H9 (cell line): ENCODE results near the gene OR2AE1. TPM values are rescaled to one million over a fixed set of nuclear protein-coding genes. Genes with fewer than 3 reads are reported as not detected.

Experiments used
- DNase-seq: peaks from one replicate; pipeline ENCODE4 v3.0.0-alpha.2; 2017
- H2AFZ ChIP-seq: one replicate; pipeline ENCODE4 v1.6.1; 2013; ENCODE audit warnings: mild to moderate bottlenecking, low read length, control low read depth, moderate library complexity
- H2AK5ac ChIP-seq: 2 replicates; pipeline ENCODE4 v1.6.1; 2013; ENCODE audit warnings: low read length, control low read depth, mixed read lengths; ENCODE audit not compliant: insufficient read length
- H2BK120ac ChIP-seq: one replicate; pipeline ENCODE4 v1.6.1; 2013; ENCODE audit warnings: low read depth, mild to moderate bottlenecking, low read length, control low read depth, inconsistent platforms; ENCODE audit not compliant: poor library complexity, severe bottlenecking
- H2BK12ac ChIP-seq: 2 replicates; pipeline ENCODE4 v1.6.1; 2013; ENCODE audit warnings: low read length, control low read depth, mixed read lengths, low read depth; ENCODE audit not compliant: insufficient read length
- H2BK15ac ChIP-seq: 2 replicates; pipeline ENCODE4 v1.6.1; 2013; ENCODE audit warnings: low read depth, low read length, control low read depth
- H2BK20ac ChIP-seq: one replicate; pipeline ENCODE4 v1.6.1; 2013; ENCODE audit warnings: low read depth, mild to moderate bottlenecking, low read length, control low read depth, inconsistent platforms; ENCODE audit not compliant: poor library complexity, severe bottlenecking
- H2BK5ac ChIP-seq: 2 replicates; pipeline ENCODE4 v1.6.1; 2013; ENCODE audit warnings: low read length, control low read depth, mixed read lengths; ENCODE audit not compliant: insufficient read length
- H3K14ac ChIP-seq: 2 replicates; pipeline ENCODE4 v1.6.1; 2013; ENCODE audit warnings: low read length, control low read depth; ENCODE audit not compliant: insufficient read depth
- H3K18ac ChIP-seq: 2 replicates; pipeline ENCODE4 v1.6.1; 2013; ENCODE audit warnings: low read depth, mild to moderate bottlenecking, mixed read lengths, low read length, control low read depth; ENCODE audit not compliant: insufficient read length
- H3K23ac ChIP-seq: 2 replicates; pipeline ENCODE4 v1.6.1; 2013; ENCODE audit warnings: low read length, control low read depth, mixed read lengths, low read depth; ENCODE audit not compliant: insufficient read length
- H3K23me2 ChIP-seq: 2 replicates; pipeline ENCODE4 v1.6.1; 2013; ENCODE audit warnings: low read depth, mild to moderate bottlenecking, mixed read lengths, low read length, control low read depth; ENCODE audit not compliant: insufficient read length, poor library complexity, severe bottlenecking
- H3K27ac ChIP-seq: 2 replicates; pipeline ENCODE4 v1.5.1; 2013; ENCODE audit warnings: low read length, control low read depth, mixed read lengths, low read depth; ENCODE audit not compliant: insufficient read length
- H3K27me3 ChIP-seq: 2 replicates; pipeline ENCODE4 v1.6.1; 2013; ENCODE audit warnings: low read length, control low read depth, inconsistent platforms; ENCODE audit not compliant: insufficient read depth
- H3K4ac ChIP-seq: 2 replicates; pipeline ENCODE4 v1.6.1; 2013; ENCODE audit warnings: low read depth, mild to moderate bottlenecking, control low read depth, inconsistent platforms, low read length, moderate library complexity
- H3K4me1 ChIP-seq: 2 replicates; pipeline ENCODE4 v1.6.1; 2013; ENCODE audit warnings: low read length, control low read depth, inconsistent platforms; ENCODE audit not compliant: insufficient read depth
- H3K4me2 ChIP-seq: 2 replicates; pipeline ENCODE4 v1.6.1; 2013; ENCODE audit warnings: low read length, control low read depth, mixed read lengths; ENCODE audit not compliant: insufficient read length, insufficient read depth
- H3K56ac ChIP-seq: 2 replicates; pipeline ENCODE4 v1.6.1; 2013; ENCODE audit warnings: low read depth, mild to moderate bottlenecking, mixed read lengths, low read length, control low read depth; ENCODE audit not compliant: insufficient read length
- H3K79me1 ChIP-seq: 2 replicates; pipeline ENCODE4 v1.6.1; 2013; ENCODE audit warnings: low read depth, mild to moderate bottlenecking, moderate library complexity, low read length, control low read depth, inconsistent platforms; ENCODE audit not compliant: insufficient read depth, poor library complexity, severe bottlenecking
- H3K79me2 ChIP-seq: 2 replicates; pipeline ENCODE4 v1.6.1; 2013; ENCODE audit warnings: low read length, control low read depth, inconsistent platforms; ENCODE audit not compliant: insufficient read depth
- H3K9ac ChIP-seq: 2 replicates; pipeline ENCODE4 v1.6.1; 2013; ENCODE audit warnings: low read length, control low read depth, mixed read lengths; ENCODE audit not compliant: insufficient read length; ENCODE audit errors: extremely low read depth
- H3K9me3 ChIP-seq: one replicate; pipeline ENCODE4 v1.6.1; 2013; ENCODE audit warnings: low read depth, low read length, inconsistent platforms; ENCODE audit not compliant: control insufficient read depth
- H3T11ph ChIP-seq: one replicate; pipeline ENCODE4 v1.6.1; 2013; ENCODE audit warnings: mild to moderate bottlenecking, low read length, control low read depth, inconsistent platforms
- H4K20me1 ChIP-seq: one replicate; pipeline ENCODE4 v1.6.1; 2013; ENCODE audit not compliant: control insufficient read depth, insufficient read length, insufficient read depth
- H4K5ac ChIP-seq: 2 replicates; pipeline ENCODE4 v1.6.1; 2013; ENCODE audit warnings: low read depth, mild to moderate bottlenecking, mixed read lengths, low read length, control low read depth; ENCODE audit not compliant: insufficient read length
- H4K8ac ChIP-seq: replicated peaks from 2 replicates; pipeline ENCODE4 v1.6.1; 2013; ENCODE audit warnings: low read length, control low read depth, mixed read lengths, low read depth; ENCODE audit not compliant: insufficient read length
- H4K91ac ChIP-seq: 2 replicates; pipeline ENCODE4 v1.6.1; 2013; ENCODE audit warnings: low read depth, mild to moderate bottlenecking, moderate library complexity, mixed read lengths, low read length, control low read depth; ENCODE audit not compliant: insufficient read length
- H3K27ac Mint-ChIP-seq, 3 experiments: 2 replicates in 2 of 3; 3 replicates in 1 of 3; pipeline ENCODE4 v1.8.0; 2020 to 2021; ENCODE audit warnings: mixed read lengths in 3 of 3, mild to moderate bottlenecking in 1 of 3, moderate library complexity in 1 of 3
- H3K27me3 Mint-ChIP-seq: 2 replicates; pipeline ENCODE4 v1.8.0; 2021; ENCODE audit warnings: low read depth, mild to moderate bottlenecking, moderate library complexity, mixed read lengths
- H3K36me3 Mint-ChIP-seq, 3 experiments: 2 replicates in 2 of 3; 3 replicates in 1 of 3; pipeline ENCODE4 v1.8.0; 2020 to 2021; ENCODE audit warnings: low read depth in 3 of 3, mixed read lengths in 3 of 3; ENCODE audit not compliant: insufficient read depth in 1 of 3
- H3K4me1 Mint-ChIP-seq, 2 experiments: 2 replicates each; pipeline ENCODE4 v1.8.0; 2020; ENCODE audit warnings: mixed read lengths in 2 of 2
- H3K4me3 Mint-ChIP-seq, 2 experiments: 2 replicates in 1 of 2; 3 replicates in 1 of 2; pipeline ENCODE4 v1.8.0; 2020 to 2021; ENCODE audit warnings: mild to moderate bottlenecking in 2 of 2, mixed read lengths in 2 of 2, moderate library complexity in 1 of 2
- H3K9me3 Mint-ChIP-seq, 2 experiments: 2 replicates in 1 of 2; 3 replicates in 1 of 2; pipeline ENCODE4 v1.8.0; 2020; ENCODE audit warnings: mild to moderate bottlenecking in 2 of 2, mixed read lengths in 2 of 2, moderate library complexity in 1 of 2
- CTCF ChIP-seq: fragments of 200-600 bp; sonication (generic); conservative IDR thresholded peaks from 3 replicates; pipeline ENCODE4 v1.8.0; 2021; ENCODE audit warnings: antibody characterized with exemption, mild to moderate bottlenecking
- WGBS: extraction: QIAGEN DNeasy Blood & Tissue Kit; methylation state at CpG from one replicate; pipeline ENCODE4 v1.1.7; 2013; ENCODE audit warnings: missing lambda C conversion rate, low lambda C conversion rate, mixed read lengths; ENCODE audit not compliant: insufficient read length; ENCODE audit errors: extremely low coverage; 5-methylcytosine and 5-hydroxymethylcytosine counted together
- total RNA-seq: library from RNA; stranded (reverse); gene quantifications from 2 replicates; pipeline ENCODE4 v1.2.1, GENCODE V29; 2021

OR2AE1 gene
- total RNA-seq, 1 experiment from 2014 or later: not detected

- H2BK12ac ChIP-seq: no peak overlapping the region
- no peak overlapping the region for H3K4ac ChIP-seq
- DNase-seq: no peak
- no CpG with 5 or more reads among the region's 4 CpGs for WGBS
- H2BK5ac ChIP-seq: no peak overlapping the region
- no peak overlapping the region for H3K9ac ChIP-seq
- H2AK5ac ChIP-seq: no peak overlapping the region
- H3K27me3 Mint-ChIP-seq: peaks cover 11% of the 10 kb centered on the region
- no peaks in the 10 kb centered on the region; the same call in 1 of the 2 replicates for H3K27me3 ChIP-seq
- no peak overlapping the region for H3K56ac ChIP-seq
- no peak overlapping the region for H2BK20ac ChIP-seq
- H3K14ac ChIP-seq: no peak overlapping the region
- H4K91ac ChIP-seq: no peak overlapping the region
- H4K8ac ChIP-seq: no peak overlapping the region
- H3K79me1 ChIP-seq: no peaks in the 10 kb centered on the region
- no peak overlapping the region for H2BK120ac ChIP-seq
- TF ChIP-seq CTCF: no peak
- H3K9me3 ChIP-seq: no peaks in the 10 kb centered on the region
- H2AFZ ChIP-seq: no peak overlapping the region
- H3K18ac ChIP-seq: no peak overlapping the region
- peaks cover 0 to 3% (median 0%) of the 10 kb centered on the region in 3 experiments; a peak in 2 of 7 replicates for H3K36me3 Mint-ChIP-seq
- H3K27ac ChIP-seq: no peak overlapping the region
- no peak overlapping the region for H2BK15ac ChIP-seq
- no peak overlapping the region for H4K5ac ChIP-seq
- no peak overlapping the region for H3K23ac ChIP-seq
- no peak overlapping the region for H3K4me2 ChIP-seq
- no peaks in the 10 kb centered on the region for H3K23me2 ChIP-seq
- H3K9me3 Mint-ChIP-seq: peaks cover 9 to 12% of the 10 kb centered on the region in 2 experiments; a peak in 3 of 5 replicates
- H4K20me1 ChIP-seq: no peaks in the 10 kb centered on the region
- no peaks in the 10 kb centered on the region for H3K4me1 Mint-ChIP-seq
- no peak overlapping the region for H3K27ac Mint-ChIP-seq
- H3K4me1 ChIP-seq: no peaks in the 10 kb centered on the region
- H3K79me2 ChIP-seq: no peaks in the 10 kb centered on the region
- H3T11ph ChIP-seq: no peak overlapping the region
- no peak overlapping the region for H3K4me3 Mint-ChIP-seq
Observed at GRCh38 chr7:99881370-99881769, 4.5 kb upstream of the OR2AE1 start.
